GM21367 (cell line): Measurements from ENCODE around the gene PLSCR5.

ENCODE experiments used
- ATAC-seq: cut with Tn5 transposase; IDR thresholded peaks from one replicate; pipeline ENCODE4 v1.9.1; 2021; ENCODE audit not compliant: unreplicated experiment

The PLSCR5 gene

DNA sequence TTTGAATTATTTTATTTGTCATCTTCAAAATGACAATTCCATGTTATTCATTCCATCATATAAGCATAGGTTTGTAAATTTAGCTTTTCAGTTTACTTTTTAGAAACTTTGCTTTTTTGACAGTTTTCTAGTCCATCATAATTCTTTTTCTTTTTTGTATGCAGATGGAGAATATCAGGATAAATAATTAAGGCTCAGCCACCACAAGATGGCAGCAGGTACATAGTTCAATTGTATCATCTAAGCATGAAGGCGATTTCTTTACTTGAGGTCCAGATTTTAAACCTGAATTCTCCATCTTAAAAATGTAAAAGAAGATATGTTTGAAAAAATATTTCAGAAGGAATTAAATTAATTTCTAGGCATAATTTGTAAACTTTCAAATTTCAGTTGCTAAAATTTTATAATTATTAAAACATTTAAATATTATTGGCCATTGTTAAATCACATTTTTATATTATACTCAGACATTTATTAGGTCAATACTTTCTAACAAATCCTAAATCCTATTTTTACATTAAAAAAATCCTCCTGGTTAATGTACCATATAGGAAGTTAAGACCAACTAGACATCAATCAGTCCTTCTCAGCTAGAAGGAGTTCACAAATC, 15.1 kb downstream of the PLSCR5 start:
- no peak for ATAC-seq

DNA sequence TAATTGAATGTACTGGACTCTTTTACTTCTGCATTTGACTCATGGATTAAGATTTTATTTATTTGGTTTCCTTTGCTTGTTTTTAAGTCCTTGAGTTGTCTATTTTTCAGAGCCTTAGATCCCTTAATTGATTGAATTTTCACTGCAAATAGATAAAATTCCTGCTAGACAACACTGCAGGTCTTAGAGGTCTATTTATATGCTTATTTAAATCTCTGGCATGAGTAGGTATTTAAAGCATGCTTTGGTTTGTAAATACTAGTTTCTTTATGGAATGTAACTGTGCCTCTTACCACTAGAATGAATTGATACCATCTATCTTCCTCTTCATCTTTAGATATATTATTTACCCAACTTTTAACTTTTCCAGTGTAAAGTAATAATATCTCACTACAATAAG, 20.0 kb downstream of the PLSCR5 start:
- ATAC-seq: no peak

- no peak for ATAC-seq
Measured at GRCh38 chr3:146581951-146582467, 23.1 kb downstream of the PLSCR5 start.

- no peak for ATAC-seq
Measured at GRCh38 chr3:146581080-146581601, 24.0 kb downstream of the PLSCR5 start.

DNA sequence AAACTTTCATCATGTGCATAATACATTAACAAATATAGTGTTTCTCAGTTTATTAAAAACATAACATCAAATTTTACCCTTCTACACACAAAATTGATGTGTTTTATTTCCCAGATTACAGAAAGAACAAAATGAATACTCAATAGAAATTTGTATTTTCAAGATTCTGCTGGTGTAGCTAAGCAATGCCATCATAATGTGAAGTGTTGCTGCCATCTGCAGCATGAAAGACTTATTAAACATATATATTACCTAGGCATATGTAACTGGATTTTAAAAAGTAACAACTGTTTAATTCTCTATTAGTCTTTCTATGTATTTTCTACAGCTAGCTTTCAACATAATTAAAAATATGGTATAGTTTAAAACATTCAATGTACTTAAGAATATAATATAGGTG, 27.5 kb downstream of the PLSCR5 start:
- ATAC-seq: peak; percentile 63

DNA sequence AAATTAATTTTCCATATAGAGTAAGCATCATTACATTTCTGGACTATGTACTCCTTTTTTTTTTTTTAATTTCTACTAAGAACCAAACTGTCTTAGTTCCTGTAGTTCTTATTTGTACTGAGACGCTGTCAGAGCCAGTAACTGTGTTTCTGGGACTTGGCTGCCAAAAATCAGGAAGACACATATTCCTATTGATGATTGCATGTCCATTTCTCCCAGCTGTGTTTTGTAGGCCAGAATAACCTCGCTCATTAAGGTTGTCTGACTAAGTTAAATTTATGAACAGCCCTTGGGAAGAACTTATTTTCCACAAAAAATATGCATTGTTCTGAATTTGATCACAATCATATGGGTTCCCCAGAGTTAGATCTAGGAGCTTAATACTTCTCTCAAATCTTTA, 29.5 kb downstream of the PLSCR5 start:
- no peak for ATAC-seq

- ATAC-seq: no peak
Measured at GRCh38 chr3:146574173-146574572, 31.0 kb downstream of the PLSCR5 start.

DNA sequence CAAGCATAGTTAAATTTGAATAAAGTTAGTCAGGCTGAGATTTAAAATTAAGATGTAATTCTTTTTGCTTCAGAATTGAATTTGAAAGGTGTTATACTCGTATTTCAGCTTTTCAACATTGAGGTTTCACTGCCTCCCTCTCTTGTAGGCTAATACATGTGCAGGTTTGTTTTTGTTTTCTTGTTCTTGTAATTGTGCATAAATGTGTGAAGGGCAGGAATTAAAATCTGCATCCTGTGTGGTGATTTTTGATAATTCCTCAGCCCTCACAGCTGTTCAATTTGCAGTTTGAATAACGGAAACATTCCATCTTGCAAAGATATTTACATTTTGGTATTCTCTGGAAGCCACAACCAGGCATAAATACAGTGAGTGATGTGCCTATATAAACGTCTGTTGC, 35.8 kb downstream of the PLSCR5 start:
- ATAC-seq: no peak

- no peak for ATAC-seq
Measured at GRCh38 chr3:146566138-146566537, 39.0 kb downstream of the PLSCR5 start.

DNA sequence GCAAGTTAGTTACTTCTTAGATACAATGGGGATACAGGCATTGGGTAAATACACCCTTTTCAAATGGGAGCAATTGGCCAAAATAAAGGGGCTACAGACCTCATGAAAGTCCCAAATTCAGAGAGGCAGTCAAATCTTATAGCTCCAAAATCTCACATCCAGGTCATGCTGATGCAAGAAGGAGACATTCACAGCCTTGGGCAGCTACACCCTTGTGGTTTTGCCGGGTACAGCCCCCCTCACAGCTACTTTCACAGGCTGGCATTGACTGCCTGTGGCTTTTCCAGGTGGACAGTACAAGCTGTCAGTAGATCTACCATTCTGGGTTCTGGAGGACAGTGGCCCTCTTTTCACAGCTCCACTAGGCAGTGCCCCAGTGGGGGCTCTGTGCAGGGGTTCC, 43.3 kb downstream of the PLSCR5 start:
- no peak for ATAC-seq

DNA sequence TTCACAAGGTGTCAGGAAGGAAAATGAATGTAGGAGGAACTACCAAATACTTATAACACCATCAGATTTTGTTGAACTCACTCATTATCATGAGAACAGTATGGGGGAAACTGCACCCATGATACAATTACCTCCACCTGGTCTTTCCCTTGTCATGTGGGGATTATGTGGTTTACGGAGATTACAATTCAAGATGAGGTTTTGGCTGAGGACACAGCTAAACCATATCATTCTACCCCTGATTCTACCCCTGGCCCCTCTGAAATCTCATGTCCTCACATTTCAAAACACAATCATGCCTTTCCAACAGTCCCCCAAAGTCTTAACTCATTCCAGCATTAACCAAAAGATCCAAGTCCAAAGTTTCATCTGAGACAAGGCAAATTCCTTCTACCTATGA, 43.7 kb downstream of the PLSCR5 start:
- no peak for ATAC-seq

- ATAC-seq: no peak
Measured at GRCh38 chr3:146560678-146561077, 44.5 kb downstream of the PLSCR5 start.

DNA sequence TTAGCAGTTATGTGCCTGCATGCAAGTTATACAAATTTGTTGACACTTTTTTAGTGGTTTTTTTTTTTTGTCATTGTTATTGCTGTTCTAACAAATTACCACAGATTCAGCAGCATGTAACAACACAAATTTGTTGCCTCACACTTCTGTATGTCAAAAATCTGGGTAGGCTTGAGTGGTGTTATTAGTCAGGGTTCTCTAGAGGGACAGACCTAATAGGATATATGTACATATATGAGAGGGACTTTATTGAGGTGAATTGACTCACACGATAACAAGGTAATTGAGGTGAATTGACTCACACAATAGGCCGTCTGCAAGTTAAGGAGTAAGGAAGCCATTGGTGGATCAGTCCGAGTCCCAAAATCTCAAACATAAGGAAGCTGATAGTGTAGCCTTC, 45.8 kb downstream of the PLSCR5 start:
- ATAC-seq: no peak

DNA sequence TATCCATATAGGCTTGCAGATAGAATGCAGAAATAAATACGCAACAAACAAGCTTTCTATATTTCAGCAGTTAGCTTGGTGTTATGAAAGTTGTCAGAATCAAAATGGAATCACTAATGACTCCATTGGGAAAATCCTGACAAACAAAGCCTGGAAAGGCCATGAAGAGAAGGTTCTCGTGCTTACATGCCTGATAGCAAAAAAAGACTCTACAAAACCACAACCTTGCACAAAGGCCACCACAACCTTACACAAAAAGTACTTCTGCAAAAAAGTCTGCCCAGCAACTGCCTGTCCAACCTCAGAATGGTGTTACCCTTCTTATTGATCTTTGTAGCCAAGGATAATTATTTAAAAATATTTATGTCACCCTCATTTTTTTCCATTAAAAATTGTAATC, 46.4 kb downstream of the PLSCR5 start:
- ATAC-seq: no peak

- no peak for ATAC-seq
Measured at GRCh38 chr3:146557745-146558144, 47.4 kb downstream of the PLSCR5 start.

- ATAC-seq: no peak
Measured at GRCh38 chr3:146555311-146555710, 49.8 kb downstream of the PLSCR5 start.

DNA sequence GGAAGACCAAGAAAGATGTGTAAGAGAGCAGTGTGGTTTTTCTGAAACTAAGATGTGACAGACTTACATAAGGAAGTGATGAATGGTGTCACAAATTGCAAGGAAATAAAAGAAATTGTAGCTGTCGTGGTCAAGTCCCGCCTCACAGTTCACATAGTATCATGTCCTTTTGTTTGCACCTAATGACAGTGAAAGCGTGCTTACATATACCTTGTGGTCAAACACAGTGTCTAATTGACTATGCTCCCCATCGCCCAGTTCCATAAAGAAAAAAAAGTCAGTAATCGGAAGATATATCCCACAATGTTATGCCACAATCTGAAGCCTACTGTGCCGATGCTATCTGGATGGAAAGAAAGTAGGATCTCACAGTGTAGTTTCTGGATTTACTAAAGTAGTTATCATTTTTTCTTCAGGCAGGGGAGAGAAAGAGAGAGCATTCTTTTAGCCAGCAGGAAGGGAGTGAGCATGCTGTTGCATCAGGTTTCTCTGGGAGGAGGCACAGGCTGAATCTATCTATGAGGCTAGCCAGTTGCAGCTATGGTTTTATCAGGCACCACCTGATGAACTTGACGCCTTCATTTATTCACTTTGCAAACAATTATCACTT, 50.9 kb downstream of the PLSCR5 start:
- no peak for ATAC-seq

- ATAC-seq: peak; percentile 89
Measured at GRCh38 chr3:146550743-146551510, 54.2 kb downstream of the PLSCR5 start.

DNA sequence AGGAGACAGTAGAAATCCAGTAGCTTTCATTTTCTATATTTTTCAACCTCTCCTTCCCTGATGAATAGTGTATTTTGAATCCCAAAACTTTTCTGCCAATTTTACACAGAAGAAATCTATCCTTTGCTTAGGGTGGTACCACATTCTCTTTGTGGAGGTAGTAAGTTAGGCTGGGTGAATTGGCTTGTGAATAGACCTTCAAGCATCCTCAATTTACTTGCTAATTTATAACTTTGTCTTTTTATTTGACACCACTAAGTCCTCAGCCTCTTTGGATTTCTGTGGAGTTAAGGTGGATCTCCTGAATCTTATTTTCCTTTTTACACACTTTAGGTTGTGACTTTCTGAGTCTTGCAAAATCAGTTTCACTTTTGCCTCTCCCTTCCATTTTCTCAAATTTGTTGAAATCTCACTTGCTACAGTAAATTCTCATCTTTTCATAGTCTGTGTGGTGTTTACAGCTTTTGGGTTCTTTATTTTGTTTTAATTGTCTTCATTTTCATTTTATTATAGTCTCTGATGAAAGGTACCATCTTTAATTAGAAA, 55.0 kb downstream of the PLSCR5 start:
- ATAC-seq: no peak

- ATAC-seq: no peak
Measured at GRCh38 chr3:146547235-146547835, 57.8 kb downstream of the PLSCR5 start.

GRCh38 chr3:146546366-146546965, 58.7 kb downstream of the PLSCR5 start:
- ATAC-seq: no peak
